ENCODE measurements around the gene RBM44. TPM values are rescaled to one million over a fixed set of nuclear protein-coding genes. Genes with fewer than 3 reads are reported as not detected.
A peak's percentile ranks its signal among the peaks of the same experiment; 100 is the strongest.

The RBM44 gene
- total and polyA plus RNA-seq, 2 donors (not counting 1 experiment from before 2014, with no cell fraction given): 0.17 to 0.34 TPM

- Histone ChIP-seq H3K79me2 (ENCODE audit: control insufficient read depth, insufficient read depth, low read length) (no peaks in the 10 kb centered on the region), H3K9ac (ENCODE audit: insufficient read depth, low read length) (no peak overlapping the region), H4K20me1 (ENCODE audit: control insufficient read depth, extremely low read depth, insufficient read depth, low read length) (no peaks in the 10 kb centered on the region), H3K27ac (ENCODE audit: insufficient read depth, low read length) (no peak overlapping the region), H3K9me3 (ENCODE audit: control insufficient read depth, insufficient read depth, low read depth, low read length) (no peaks in the 10 kb centered on the region), H2AFZ (ENCODE audit: low read length) (no peak overlapping the region), H3K4me3 (replicated peaks in 1 of 4; ENCODE audit: control extremely low read depth in 1 of 4, insufficient read depth in 1 of 4, low read depth in 3 of 4, low read length in 4 of 4) (no peak overlapping the region), H3K4me1 (ENCODE audit: control insufficient read depth, extremely low read depth, insufficient read depth, low read length) (peaks cover 5% of the 10 kb centered on the region), H3K27me3 (ENCODE audit: control insufficient read depth, insufficient read depth, low read length) (no peaks in the 10 kb centered on the region), H3K36me3 (ENCODE audit: control insufficient read depth, insufficient read depth, low read length) (no peaks in the 10 kb centered on the region), H3K4me2 (ENCODE audit: extremely low read depth, insufficient read depth, low read length) (no peak overlapping the region)
- TF ChIP-seq CTCF (conservative IDR thresholded peaks at IDR 0.05 in 1 of 2, IDR thresholded peaks at IDR 0.05 in 1 of 2; ENCODE audit: low read depth in 1 of 2, low read length in 2 of 2) (no peak), EZH2 (IDR thresholded peaks at IDR 0.05; ENCODE audit: low read length, missing control alignments) (no peak)
- DNase-seq (ENCODE audit: low read depth in 2 of 2): no peak
These were observed 86.1 kb downstream of the RBM44 start for GRCh38 chr2:237884681-237885080.

GRCh38 chr2:237885111-237885930 lies 86.7 kb downstream of the RBM44 start:
- H3K9ac ChIP-seq (ENCODE audit: insufficient read depth, low read length): no peak overlapping the region
- no peak overlapping the region for H3K4me2 ChIP-seq (ENCODE audit: extremely low read depth, insufficient read depth, low read length)
- no peaks in the 10 kb centered on the region for H3K79me2 ChIP-seq (ENCODE audit: control insufficient read depth, insufficient read depth, low read length)
- H3K9me3 ChIP-seq (ENCODE audit: control insufficient read depth, insufficient read depth, low read depth, low read length): no peaks in the 10 kb centered on the region
- no peak overlapping the region for H2AFZ ChIP-seq (ENCODE audit: low read length)
- no peaks in the 10 kb centered on the region for H4K20me1 ChIP-seq (ENCODE audit: control insufficient read depth, extremely low read depth, insufficient read depth, low read length)
- no peak overlapping the region for H3K4me3 ChIP-seq (replicated peaks in 1 of 4; ENCODE audit: control extremely low read depth in 1 of 4, insufficient read depth in 1 of 4, low read depth in 3 of 4, low read length in 4 of 4)
- H3K27me3 ChIP-seq (ENCODE audit: control insufficient read depth, insufficient read depth, low read length): no peaks in the 10 kb centered on the region
- no peak for DNase-seq (ENCODE audit: low read depth in 2 of 2)
- peaks cover 5% of the 10 kb centered on the region for H3K4me1 ChIP-seq (ENCODE audit: control insufficient read depth, extremely low read depth, insufficient read depth, low read length)
- TF ChIP-seq CTCF (conservative IDR thresholded peaks at IDR 0.05 in 1 of 2, IDR thresholded peaks at IDR 0.05 in 1 of 2; ENCODE audit: low read depth in 1 of 2, low read length in 2 of 2) (no peak), EZH2 (IDR thresholded peaks at IDR 0.05; ENCODE audit: low read length, missing control alignments) (no peak)
- no peaks in the 10 kb centered on the region for H3K36me3 ChIP-seq (ENCODE audit: control insufficient read depth, insufficient read depth, low read length)
- no peak overlapping the region for H3K27ac ChIP-seq (ENCODE audit: insufficient read depth, low read length)

- Histone ChIP-seq H3K9ac (ENCODE audit: insufficient read depth, low read length) (no peak overlapping the region), H3K4me2 (ENCODE audit: extremely low read depth, insufficient read depth, low read length) (no peak overlapping the region), H2AFZ (ENCODE audit: low read length) (no peak overlapping the region), H3K27ac (ENCODE audit: insufficient read depth, low read length) (no peak overlapping the region), H3K4me1 (ENCODE audit: control insufficient read depth, extremely low read depth, insufficient read depth, low read length) (peaks cover 5% of the 10 kb centered on the region), H3K79me2 (ENCODE audit: control insufficient read depth, insufficient read depth, low read length) (no peaks in the 10 kb centered on the region), H3K9me3 (ENCODE audit: control insufficient read depth, insufficient read depth, low read depth, low read length) (no peaks in the 10 kb centered on the region), H3K36me3 (ENCODE audit: control insufficient read depth, insufficient read depth, low read length) (no peaks in the 10 kb centered on the region), H4K20me1 (ENCODE audit: control insufficient read depth, extremely low read depth, insufficient read depth, low read length) (no peaks in the 10 kb centered on the region), H3K27me3 (ENCODE audit: control insufficient read depth, insufficient read depth, low read length) (no peaks in the 10 kb centered on the region), H3K4me3 (replicated peaks in 1 of 4; ENCODE audit: control extremely low read depth in 1 of 4, insufficient read depth in 1 of 4, low read depth in 3 of 4, low read length in 4 of 4) (no peak overlapping the region)
- DNase-seq (ENCODE audit: low read depth in 2 of 2): peak; percentile 33 to 50
- TF ChIP-seq CTCF (conservative IDR thresholded peaks at IDR 0.05 in 1 of 2, IDR thresholded peaks at IDR 0.05 in 1 of 2; ENCODE audit: low read depth in 1 of 2, low read length in 2 of 2): no peak
- no peak for TF ChIP-seq EZH2 (IDR thresholded peaks at IDR 0.05; ENCODE audit: low read length, missing control alignments)
These were observed 87.5 kb downstream of the RBM44 start for GRCh38 chr2:237885931-237886684.

Measured in fibroblast of lung (primary cell).